Mucosa of descending colon (tissue), 3 donors: ENCODE measurements around the gene ALDOB. TPM values are rescaled to one million over a fixed set of nuclear protein-coding genes. Genes with fewer than 3 reads are reported as not detected.

Experiments used
- ATAC-seq: fragments of 200-7000 bp; cut with Tn5 transposase; one replicate; pipeline ENCODE4 v1.9.1; 2020; ENCODE audit warnings: mild to moderate bottlenecking, moderate library complexity
- DNase-seq, 3 donors: peaks; one replicate each; pipeline ENCODE4 v3.0.0-alpha.2; 2020
- H3K36me3 ChIP-seq: fragments of 200-600 bp; one replicate; pipeline ENCODE4 v1.8.0; 2021; ENCODE audit warnings: low read depth, mild to moderate bottlenecking
- H3K4me1 ChIP-seq: fragments of 200-600 bp; one replicate; pipeline ENCODE4 v1.8.0; 2021; ENCODE audit warnings: low read depth, mild to moderate bottlenecking
- H3K4me3 ChIP-seq: fragments of 200-600 bp; one replicate; pipeline ENCODE4 v1.8.0; 2021; ENCODE audit warnings: mild to moderate bottlenecking
- H3K9me3 ChIP-seq: fragments of 200-600 bp; one replicate; pipeline ENCODE4 v1.8.0; 2021; ENCODE audit warnings: mild to moderate bottlenecking
- CTCF ChIP-seq: fragments of 200-600 bp; IDR thresholded peaks from one replicate; pipeline ENCODE4 v1.8.0; 2022; ENCODE audit warnings: antibody characterized with exemption, mild to moderate bottlenecking
- intact Hi-C, 2 donors: fragments of 100-400 bp; cut with DNase I in 1 of 2; cut with micrococcal nuclease in 1 of 2; formaldehyde crosslinking; loops; one replicate each; pipeline versions ENCODE4 v1.11.0 to v1.11.1; 2022; cut with DNase I, micrococcal nuclease
- total RNA-seq, 3 donors: library from RNA; stranded (reverse); fragmentation: NEBNext Ultra II Directional in 2 of 3; extraction: Animal tissue kit (Norgen Biotek cat#: 25700) in 2 of 3; gene quantifications; one replicate each; pipeline versions ENCODE4 v1.2.1 to v1.2.4, GENCODE V29; 2021 to 2023
- donor health status: DM: no; HTN: no; CAD: no; lungs with moderate emphysema.
- donor health status: DM: no; HTN: no; CAD: no.
- donor health status: DM: no; HTN: yes; CAD: no.

The ALDOB gene
- total RNA-seq, 3 donors from 2014 or later = 1.6 to 13.8 (median 3.0) TPM

- TF ChIP-seq CTCF = no peak
- Histone ChIP-seq H3K4me1 (no peaks in the 10 kb centered on the region), H3K9me3 (no peaks in the 10 kb centered on the region), H3K36me3 (no peaks in the 10 kb centered on the region), H3K4me3 (no peak overlapping the region)
- intact Hi-C loops = no loop called here
- DNase-seq (no peak), ATAC-seq (no peak)
Measured at GRCh38 chr9:101375546-101375945, 60.0 kb downstream of the ALDOB start.

- no peak overlapping the region for H3K4me3 ChIP-seq
- DNase-seq (no peak), ATAC-seq (no peak)
- TF ChIP-seq CTCF = no peak
- intact Hi-C loops = no loop called here
- H3K36me3 ChIP-seq = no peaks in the 10 kb centered on the region
- H3K9me3 ChIP-seq = no peaks in the 10 kb centered on the region
- H3K4me1 ChIP-seq = no peaks in the 10 kb centered on the region
Measured at GRCh38 chr9:101372327-101373118, 63.1 kb downstream of the ALDOB start.

- no peak for TF ChIP-seq CTCF
- intact Hi-C loops = no loop called here
- no peak overlapping the region for H3K4me3 ChIP-seq
Measured at GRCh38 chr9:101371813-101372212, 63.8 kb downstream of the ALDOB start.

More at GRCh38 chr9:101371813-101372212, 63.8 kb downstream of the ALDOB start:
- no peak for ATAC-seq
- H3K4me1 ChIP-seq = no peaks in the 10 kb centered on the region
- no peaks in the 10 kb centered on the region for H3K9me3 ChIP-seq
- no peak for DNase-seq
- no peaks in the 10 kb centered on the region for H3K36me3 ChIP-seq

Other genes starting within 250 kb of the ALDOB start
- gene BAAT, start 50.8 kb downstream of the ALDOB start, total RNA-seq = under 1 TPM in 1 of 3 donors, not detected in 2; 0.14 TPM
- gene MRPL50, start 37.2 kb downstream of the ALDOB start, total RNA-seq = 10 to 100 TPM in 1 of 3 donors, 1 to 10 TPM in 2; 8.2 to 11.0 (median 8.4) TPM
- gene ZNF189, start 36.9 kb downstream of the ALDOB start, total RNA-seq = 10 to 100 TPM; 13.1 to 27.9 (median 17.7) TPM
- 10 to 100 TPM; 37.8 to 58.9 (median 41.7) TPM for gene RNF20, start 98.1 kb upstream of the ALDOB start, total RNA-seq
- not detected for gene PPP3R2, start 159.2 kb upstream of the ALDOB start, total RNA-seq